GM23338 (cell line): Measurements from ENCODE around the gene ADCY4. TPM values are rescaled to one million over a fixed set of nuclear protein-coding genes. Genes with fewer than 3 reads are reported as not detected.

Experiments used
- ATAC-seq: fragments of 200-7000 bp; cut with Tn5 transposase; 3 replicates; pipeline ENCODE4 v1.9.1; 2020
- DNase-seq: peaks from one replicate; pipeline ENCODE4 v3.0.0-alpha.2; 2015; ENCODE audit warnings: low spot score
- H2AFZ ChIP-seq: fragments of 200-600 bp; sonication (generic); 2 replicates; pipeline ENCODE4 v1.8.0; 2016; ENCODE audit warnings: antibody characterized with exemption, mild to moderate bottlenecking, moderate library complexity
- H3F3A ChIP-seq: fragments of 200-600 bp; sonication (generic); replicated peaks from 2 replicates; pipeline ENCODE4 v1.8.0; 2017; ENCODE audit warnings: antibody characterized with exemption, mixed run types, low read depth
- H3K27ac ChIP-seq: fragments of 200-600 bp; sonication (generic); 2 replicates; pipeline ENCODE4 v1.6.1; 2016; ENCODE audit warnings: low read depth
- H3K27me3 ChIP-seq: fragments of 200-600 bp; sonication (generic); 2 replicates; pipeline ENCODE4 v1.8.0; 2016; ENCODE audit warnings: mild to moderate bottlenecking, mixed run types, moderate library complexity; ENCODE audit not compliant: insufficient read depth
- H3K36me3 ChIP-seq: fragments of 200-600 bp; sonication (generic); 2 replicates; pipeline ENCODE4 v1.8.0; 2016; ENCODE audit warnings: mild to moderate bottlenecking; ENCODE audit not compliant: insufficient read depth
- H3K4me1 ChIP-seq: fragments of 200-600 bp; sonication (generic); 2 replicates; pipeline ENCODE4 v1.8.0; 2016; ENCODE audit warnings: mild to moderate bottlenecking, moderate library complexity; ENCODE audit not compliant: insufficient read depth
- H3K4me2 ChIP-seq: fragments of 200-600 bp; sonication (generic); 2 replicates; pipeline ENCODE4 v1.7.1; 2017; ENCODE audit warnings: mixed run types
- H3K4me3 ChIP-seq: fragments of 200-600 bp; sonication (generic); 2 replicates; pipeline ENCODE4 v1.6.1; 2016; ENCODE audit warnings: mixed run types
- H3K79me2 ChIP-seq: fragments of 200-600 bp; sonication (generic); replicated peaks from 2 replicates; pipeline ENCODE4 v1.8.0; 2017; ENCODE audit warnings: mild to moderate bottlenecking; ENCODE audit not compliant: insufficient read depth
- H3K9me2 ChIP-seq: fragments of 200-600 bp; sonication (generic); 2 replicates; pipeline ENCODE4 v1.8.0; 2017; ENCODE audit not compliant: insufficient read depth
- H4K20me1 ChIP-seq: fragments of 200-600 bp; sonication (generic); replicated peaks from 2 replicates; pipeline ENCODE4 v1.8.0; 2017; ENCODE audit warnings: mild to moderate bottlenecking; ENCODE audit not compliant: insufficient read depth
- H3K27ac Mint-ChIP-seq: 2 replicates; pipeline ENCODE4 v1.8.0; 2020; ENCODE audit warnings: inconsistent platforms, mild to moderate bottlenecking, moderate library complexity, mixed read lengths
- H3K27me3 Mint-ChIP-seq: 3 replicates; pipeline ENCODE4 v1.8.0; 2022; ENCODE audit warnings: low read depth, mild to moderate bottlenecking, moderate library complexity, mixed read lengths, inconsistent platforms; ENCODE audit not compliant: insufficient read depth, poor library complexity
- H3K36me3 Mint-ChIP-seq: 3 replicates; pipeline ENCODE4 v1.8.0; 2021; ENCODE audit warnings: low read depth, mild to moderate bottlenecking, inconsistent platforms, moderate library complexity, mixed read lengths
- H3K4me1 Mint-ChIP-seq: 3 replicates; pipeline ENCODE4 v1.8.0; 2020; ENCODE audit warnings: mild to moderate bottlenecking, inconsistent platforms, mixed read lengths
- H3K4me3 Mint-ChIP-seq: 3 replicates; pipeline ENCODE4 v1.8.0; 2021; ENCODE audit warnings: moderate library complexity, mild to moderate bottlenecking, inconsistent platforms, mixed read lengths
- H3K9me3 Mint-ChIP-seq: 3 replicates; pipeline ENCODE4 v1.8.0; 2020; ENCODE audit warnings: moderate library complexity, mild to moderate bottlenecking, inconsistent platforms, mixed read lengths
- CREB1 ChIP-seq: fragments of 250-450 bp; sonication (Bioruptor Pico); IDR thresholded peaks from 2 replicates; pipeline ENCODE4 v1.5.0; 2020; ENCODE audit warnings: low read depth, mild to moderate bottlenecking, moderate library complexity
- ZNF114 ChIP-seq: fragments of 250-450 bp; sonication (Bioruptor Pico); IDR thresholded peaks from 2 replicates; pipeline ENCODE4 v1.5.0; 2020; ENCODE audit warnings: mild to moderate bottlenecking, moderate library complexity
- polyA plus RNA-seq: library from polyadenylated mRNA; unstranded; fragments of >200 nt; fragmentation: Nextera tagmentation; extraction: Ambion mirVana; gene quantifications from 2 replicates; pipeline ENCODE4 v1.2.1, GENCODE V29; 2016
- total RNA-seq: library from RNA; depleted of rRNA; stranded (reverse); fragments of >200 nt; shearing (Covaris generic); gene quantifications from 2 replicates; pipeline ENCODE4 v1.2.3, GENCODE V29; 2014
- TF ChIP-seq, protein P1 (sequence below): fragments of 250-450 bp; sonication (Bioruptor Pico); IDR thresholded peaks from 2 replicates; pipeline ENCODE4 v1.5.0; 2020; ENCODE audit warnings: mild to moderate bottlenecking, moderate library complexity
- TF ChIP-seq, protein P2 (sequence below), 2 experiments: fragments of 200-600 bp in 1 of 2; sonication (generic) in 1 of 2; conservative IDR thresholded peaks; 2 replicates each; pipeline versions ENCODE4 v1.5.1 to v1.6.1; 2016 to 2017; ENCODE audit warnings: antibody characterized with exemption in 2 of 2, low read depth in 2 of 2, mild to moderate bottlenecking in 2 of 2, moderate library complexity in 1 of 2

The ADCY4 gene
- total and polyA plus RNA-seq, 2 experiments from 2014 or later, result 0.10 to 0.40 TPM

DNA sequence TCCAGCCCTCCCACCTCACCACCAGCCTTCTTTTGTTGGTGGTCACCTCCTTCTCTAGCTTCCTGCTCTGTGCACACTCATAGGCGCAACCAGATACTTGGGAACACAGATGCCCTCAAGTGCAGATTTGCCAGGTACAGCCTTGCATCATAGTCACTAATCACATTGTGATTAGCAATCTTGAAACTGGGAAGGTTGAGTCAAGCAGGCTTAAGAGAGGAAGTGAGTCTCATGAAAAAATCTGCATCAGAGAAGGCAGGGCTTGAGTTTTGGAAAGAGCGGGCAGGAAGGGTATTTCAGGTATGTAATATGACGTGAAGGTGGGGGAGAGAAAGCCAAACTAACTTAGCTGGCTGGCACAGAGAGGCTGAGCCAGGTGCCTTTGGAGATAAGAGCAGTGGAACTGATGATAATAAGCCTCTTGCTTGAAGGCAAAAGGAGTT is 60.7 kb downstream of the ADCY4 start (continued):
- TF ChIP-seq, protein P1, sequence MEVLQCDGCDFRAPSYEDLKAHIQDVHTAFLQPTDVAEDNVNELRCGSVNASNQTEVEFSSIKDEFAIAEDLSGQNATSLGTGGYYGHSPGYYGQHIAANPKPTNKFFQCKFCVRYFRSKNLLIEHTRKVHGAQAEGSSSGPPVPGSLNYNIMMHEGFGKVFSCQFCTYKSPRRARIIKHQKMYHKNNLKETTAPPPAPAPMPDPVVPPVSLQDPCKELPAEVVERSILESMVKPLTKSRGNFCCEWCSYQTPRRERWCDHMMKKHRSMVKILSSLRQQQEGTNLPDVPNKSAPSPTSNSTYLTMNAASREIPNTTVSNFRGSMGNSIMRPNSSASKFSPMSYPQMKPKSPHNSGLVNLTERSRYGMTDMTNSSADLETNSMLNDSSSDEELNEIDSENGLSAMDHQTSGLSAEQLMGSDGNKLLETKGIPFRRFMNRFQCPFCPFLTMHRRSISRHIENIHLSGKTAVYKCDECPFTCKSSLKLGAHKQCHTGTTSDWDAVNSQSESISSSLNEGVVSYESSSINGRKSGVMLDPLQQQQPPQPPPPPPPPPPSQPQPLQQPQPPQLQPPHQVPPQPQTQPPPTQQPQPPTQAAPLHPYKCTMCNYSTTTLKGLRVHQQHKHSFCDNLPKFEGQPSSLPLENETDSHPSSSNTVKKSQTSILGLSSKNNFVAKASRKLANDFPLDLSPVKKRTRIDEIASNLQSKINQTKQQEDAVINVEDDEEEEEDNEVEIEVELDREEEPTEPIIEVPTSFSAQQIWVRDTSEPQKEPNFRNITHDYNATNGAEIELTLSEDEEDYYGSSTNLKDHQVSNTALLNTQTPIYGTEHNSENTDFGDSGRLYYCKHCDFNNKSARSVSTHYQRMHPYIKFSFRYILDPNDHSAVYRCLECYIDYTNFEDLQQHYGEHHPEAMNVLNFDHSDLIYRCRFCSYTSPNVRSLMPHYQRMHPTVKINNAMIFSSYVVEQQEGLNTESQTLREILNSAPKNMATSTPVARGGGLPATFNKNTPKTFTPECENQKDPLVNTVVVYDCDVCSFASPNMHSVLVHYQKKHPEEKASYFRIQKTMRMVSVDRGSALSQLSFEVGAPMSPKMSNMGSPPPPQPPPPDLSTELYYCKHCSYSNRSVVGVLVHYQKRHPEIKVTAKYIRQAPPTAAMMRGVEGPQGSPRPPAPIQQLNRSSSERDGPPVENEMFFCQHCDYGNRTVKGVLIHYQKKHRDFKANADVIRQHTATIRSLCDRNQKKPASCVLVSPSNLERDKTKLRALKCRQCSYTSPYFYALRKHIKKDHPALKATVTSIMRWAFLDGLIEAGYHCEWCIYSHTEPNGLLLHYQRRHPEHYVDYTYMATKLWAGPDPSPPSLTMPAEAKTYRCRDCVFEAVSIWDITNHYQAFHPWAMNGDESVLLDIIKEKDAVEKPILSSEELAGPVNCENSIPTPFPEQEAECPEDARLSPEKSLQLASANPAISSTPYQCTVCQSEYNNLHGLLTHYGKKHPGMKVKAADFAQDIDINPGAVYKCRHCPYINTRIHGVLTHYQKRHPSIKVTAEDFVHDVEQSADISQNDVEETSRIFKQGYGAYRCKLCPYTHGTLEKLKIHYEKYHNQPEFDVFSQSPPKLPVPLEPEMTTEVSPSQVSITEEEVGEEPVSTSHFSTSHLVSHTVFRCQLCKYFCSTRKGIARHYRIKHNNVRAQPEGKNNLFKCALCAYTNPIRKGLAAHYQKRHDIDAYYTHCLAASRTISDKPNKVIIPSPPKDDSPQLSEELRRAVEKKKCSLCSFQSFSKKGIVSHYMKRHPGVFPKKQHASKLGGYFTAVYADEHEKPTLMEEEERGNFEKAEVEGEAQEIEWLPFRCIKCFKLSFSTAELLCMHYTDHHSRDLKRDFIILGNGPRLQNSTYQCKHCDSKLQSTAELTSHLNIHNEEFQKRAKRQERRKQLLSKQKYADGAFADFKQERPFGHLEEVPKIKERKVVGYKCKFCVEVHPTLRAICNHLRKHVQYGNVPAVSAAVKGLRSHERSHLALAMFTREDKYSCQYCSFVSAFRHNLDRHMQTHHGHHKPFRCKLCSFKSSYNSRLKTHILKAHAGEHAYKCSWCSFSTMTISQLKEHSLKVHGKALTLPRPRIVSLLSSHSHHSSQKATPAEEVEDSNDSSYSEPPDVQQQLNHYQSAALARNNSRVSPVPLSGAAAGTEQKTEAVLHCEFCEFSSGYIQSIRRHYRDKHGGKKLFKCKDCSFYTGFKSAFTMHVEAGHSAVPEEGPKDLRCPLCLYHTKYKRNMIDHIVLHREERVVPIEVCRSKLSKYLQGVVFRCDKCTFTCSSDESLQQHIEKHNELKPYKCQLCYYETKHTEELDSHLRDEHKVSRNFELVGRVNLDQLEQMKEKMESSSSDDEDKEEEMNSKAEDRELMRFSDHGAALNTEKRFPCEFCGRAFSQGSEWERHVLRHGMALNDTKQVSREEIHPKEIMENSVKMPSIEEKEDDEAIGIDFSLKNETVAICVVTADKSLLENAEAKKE (CRISPR knock-in tag), result no peak

DNA sequence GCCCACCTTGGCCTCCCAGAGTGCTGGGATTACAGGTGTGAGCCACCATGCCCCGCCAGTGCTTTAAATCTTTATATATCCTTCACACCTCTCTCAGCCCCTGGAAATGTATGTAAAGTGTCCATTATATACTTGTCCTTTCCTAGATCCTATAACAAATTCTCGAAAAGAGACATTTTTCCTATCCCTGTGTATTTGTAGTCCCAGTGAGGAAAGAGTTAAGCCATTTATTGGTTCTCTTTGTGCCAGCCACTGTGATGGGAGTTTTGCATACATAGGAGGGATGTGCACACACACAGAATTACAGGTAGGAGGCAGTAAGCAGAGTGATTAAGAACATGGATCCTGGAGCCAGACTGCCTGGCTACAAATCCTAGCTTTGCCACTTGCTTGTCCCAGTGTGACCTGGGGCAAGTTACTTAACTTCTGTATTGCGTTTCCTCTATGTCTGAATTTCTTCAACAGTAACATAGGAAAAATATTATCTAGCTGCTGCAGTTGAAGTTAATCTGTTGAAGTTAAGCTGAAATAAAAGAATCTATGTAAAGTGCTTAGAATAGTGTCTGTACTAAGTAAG is 61.4 kb downstream of the ADCY4 start:
- Mint-ChIP-seq H3K36me3 (no peaks in the 10 kb centered on the region; the same call in 2 of the 3 replicates), H3K27ac (no peak overlapping the region), H3K4me1 (peaks cover 22% of the 10 kb centered on the region), H3K27me3 (peaks cover 8% of the 10 kb centered on the region), H3K9me3 (no peaks in the 10 kb centered on the region; the same call in 2 of the 3 replicates), H3K4me3 (no peak overlapping the region)
- Histone ChIP-seq H3K79me2 (no peaks in the 10 kb centered on the region; the same call in 1 of the 2 replicates), H3K4me1 (peaks cover 16% of the 10 kb centered on the region), H3K9me2 (no peaks in the 10 kb centered on the region), H3F3A (peaks cover 11% of the 10 kb centered on the region; the same call in 1 of the 2 replicates), H3K36me3 (no peaks in the 10 kb centered on the region), H3K4me2 (no peak overlapping the region), H2AFZ (no peak overlapping the region), H3K27me3 (no peaks in the 10 kb centered on the region), H4K20me1 (no peaks in the 10 kb centered on the region; the same call in 1 of the 2 replicates), H3K27ac (no peak overlapping the region; the same call in 1 of the 2 replicates), H3K4me3 (no peak overlapping the region)
- DNase-seq (peak; percentile 35), ATAC-seq (no peak)
- TF ChIP-seq ZNF114 (CRISPR knock-in tag) (no peak), CREB1 (CRISPR knock-in tag) (no peak)
- TF ChIP-seq, protein P2, sequence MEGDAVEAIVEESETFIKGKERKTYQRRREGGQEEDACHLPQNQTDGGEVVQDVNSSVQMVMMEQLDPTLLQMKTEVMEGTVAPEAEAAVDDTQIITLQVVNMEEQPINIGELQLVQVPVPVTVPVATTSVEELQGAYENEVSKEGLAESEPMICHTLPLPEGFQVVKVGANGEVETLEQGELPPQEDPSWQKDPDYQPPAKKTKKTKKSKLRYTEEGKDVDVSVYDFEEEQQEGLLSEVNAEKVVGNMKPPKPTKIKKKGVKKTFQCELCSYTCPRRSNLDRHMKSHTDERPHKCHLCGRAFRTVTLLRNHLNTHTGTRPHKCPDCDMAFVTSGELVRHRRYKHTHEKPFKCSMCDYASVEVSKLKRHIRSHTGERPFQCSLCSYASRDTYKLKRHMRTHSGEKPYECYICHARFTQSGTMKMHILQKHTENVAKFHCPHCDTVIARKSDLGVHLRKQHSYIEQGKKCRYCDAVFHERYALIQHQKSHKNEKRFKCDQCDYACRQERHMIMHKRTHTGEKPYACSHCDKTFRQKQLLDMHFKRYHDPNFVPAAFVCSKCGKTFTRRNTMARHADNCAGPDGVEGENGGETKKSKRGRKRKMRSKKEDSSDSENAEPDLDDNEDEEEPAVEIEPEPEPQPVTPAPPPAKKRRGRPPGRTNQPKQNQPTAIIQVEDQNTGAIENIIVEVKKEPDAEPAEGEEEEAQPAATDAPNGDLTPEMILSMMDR (conservative IDR thresholded peaks at IDR 0.05; ENCODE audit: low read depth in 2 of 2), result 0 out of 4 replicates have a peak, but pooled peaks have one; percentile 4 to 10
